ENCODE results near the gene ASTL.

- TF ChIP-seq ARNTL (CRISPR knock-in tag; IDR thresholded peaks at IDR 0.05; ENCODE audit: borderline replicate concordance, low read depth) = no peak
- no peak for TF ChIP-seq ISL1 (CRISPR knock-in tag; IDR thresholded peaks at IDR 0.05)
- TF ChIP-seq ESRRG (CRISPR knock-in tag; IDR thresholded peaks at IDR 0.05) = no peak
- TF ChIP-seq, protein P1, sequence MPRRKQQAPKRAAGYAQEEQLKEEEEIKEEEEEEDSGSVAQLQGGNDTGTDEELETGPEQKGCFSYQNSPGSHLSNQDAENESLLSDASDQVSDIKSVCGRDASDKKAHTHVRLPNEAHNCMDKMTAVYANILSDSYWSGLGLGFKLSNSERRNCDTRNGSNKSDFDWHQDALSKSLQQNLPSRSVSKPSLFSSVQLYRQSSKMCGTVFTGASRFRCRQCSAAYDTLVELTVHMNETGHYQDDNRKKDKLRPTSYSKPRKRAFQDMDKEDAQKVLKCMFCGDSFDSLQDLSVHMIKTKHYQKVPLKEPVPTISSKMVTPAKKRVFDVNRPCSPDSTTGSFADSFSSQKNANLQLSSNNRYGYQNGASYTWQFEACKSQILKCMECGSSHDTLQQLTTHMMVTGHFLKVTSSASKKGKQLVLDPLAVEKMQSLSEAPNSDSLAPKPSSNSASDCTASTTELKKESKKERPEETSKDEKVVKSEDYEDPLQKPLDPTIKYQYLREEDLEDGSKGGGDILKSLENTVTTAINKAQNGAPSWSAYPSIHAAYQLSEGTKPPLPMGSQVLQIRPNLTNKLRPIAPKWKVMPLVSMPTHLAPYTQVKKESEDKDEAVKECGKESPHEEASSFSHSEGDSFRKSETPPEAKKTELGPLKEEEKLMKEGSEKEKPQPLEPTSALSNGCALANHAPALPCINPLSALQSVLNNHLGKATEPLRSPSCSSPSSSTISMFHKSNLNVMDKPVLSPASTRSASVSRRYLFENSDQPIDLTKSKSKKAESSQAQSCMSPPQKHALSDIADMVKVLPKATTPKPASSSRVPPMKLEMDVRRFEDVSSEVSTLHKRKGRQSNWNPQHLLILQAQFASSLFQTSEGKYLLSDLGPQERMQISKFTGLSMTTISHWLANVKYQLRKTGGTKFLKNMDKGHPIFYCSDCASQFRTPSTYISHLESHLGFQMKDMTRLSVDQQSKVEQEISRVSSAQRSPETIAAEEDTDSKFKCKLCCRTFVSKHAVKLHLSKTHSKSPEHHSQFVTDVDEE (CRISPR knock-in tag; IDR thresholded peaks at IDR 0.05) = no peak
- TF ChIP-seq PPARA (CRISPR knock-in tag; IDR thresholded peaks at IDR 0.05; ENCODE audit: borderline replicate concordance) = no peak
- TF ChIP-seq TCF4 (CRISPR knock-in tag; IDR thresholded peaks at IDR 0.05; ENCODE audit: borderline replicate concordance) = no peak
- no peak for TF ChIP-seq ZC3H10 (CRISPR knock-in tag; IDR thresholded peaks at IDR 0.05)
- TF ChIP-seq CREB5 (CRISPR knock-in tag; IDR thresholded peaks at IDR 0.05; ENCODE audit: low read depth) = no peak
- no peak for TF ChIP-seq ZNF8 (CRISPR knock-in tag; IDR thresholded peaks at IDR 0.05)
- TF ChIP-seq, protein P2, sequence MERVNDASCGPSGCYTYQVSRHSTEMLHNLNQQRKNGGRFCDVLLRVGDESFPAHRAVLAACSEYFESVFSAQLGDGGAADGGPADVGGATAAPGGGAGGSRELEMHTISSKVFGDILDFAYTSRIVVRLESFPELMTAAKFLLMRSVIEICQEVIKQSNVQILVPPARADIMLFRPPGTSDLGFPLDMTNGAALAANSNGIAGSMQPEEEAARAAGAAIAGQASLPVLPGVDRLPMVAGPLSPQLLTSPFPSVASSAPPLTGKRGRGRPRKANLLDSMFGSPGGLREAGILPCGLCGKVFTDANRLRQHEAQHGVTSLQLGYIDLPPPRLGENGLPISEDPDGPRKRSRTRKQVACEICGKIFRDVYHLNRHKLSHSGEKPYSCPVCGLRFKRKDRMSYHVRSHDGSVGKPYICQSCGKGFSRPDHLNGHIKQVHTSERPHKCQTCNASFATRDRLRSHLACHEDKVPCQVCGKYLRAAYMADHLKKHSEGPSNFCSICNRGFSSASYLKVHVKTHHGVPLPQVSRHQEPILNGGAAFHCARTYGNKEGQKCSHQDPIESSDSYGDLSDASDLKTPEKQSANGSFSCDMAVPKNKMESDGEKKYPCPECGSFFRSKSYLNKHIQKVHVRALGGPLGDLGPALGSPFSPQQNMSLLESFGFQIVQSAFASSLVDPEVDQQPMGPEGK (CRISPR knock-in tag; IDR thresholded peaks at IDR 0.05; ENCODE audit: borderline replicate concordance) = no peak
- TF ChIP-seq ZFP3 (CRISPR knock-in tag; IDR thresholded peaks at IDR 0.05) = no peak
- TF ChIP-seq RARB (CRISPR knock-in tag; IDR thresholded peaks at IDR 0.05) = no peak
- TF ChIP-seq ZFP30 (CRISPR knock-in tag; IDR thresholded peaks at IDR 0.05) = no peak
- TF ChIP-seq GLIS3 (CRISPR knock-in tag; IDR thresholded peaks at IDR 0.05) = no peak
Observed at GRCh38 chr2:96137321-96138178, 752 bp downstream of the ASTL start.
